ENCODE data around the gene INPP5J. TPM values are rescaled to one million over a fixed set of nuclear protein-coding genes. Genes with fewer than 3 reads are reported as not detected.
"Not testable (repeated sequence)": the region's sequence is repeated elsewhere in the genome, so short reads cannot be mapped to it uniquely, and the experiment has no call there.

Gene INPP5J, protein sequence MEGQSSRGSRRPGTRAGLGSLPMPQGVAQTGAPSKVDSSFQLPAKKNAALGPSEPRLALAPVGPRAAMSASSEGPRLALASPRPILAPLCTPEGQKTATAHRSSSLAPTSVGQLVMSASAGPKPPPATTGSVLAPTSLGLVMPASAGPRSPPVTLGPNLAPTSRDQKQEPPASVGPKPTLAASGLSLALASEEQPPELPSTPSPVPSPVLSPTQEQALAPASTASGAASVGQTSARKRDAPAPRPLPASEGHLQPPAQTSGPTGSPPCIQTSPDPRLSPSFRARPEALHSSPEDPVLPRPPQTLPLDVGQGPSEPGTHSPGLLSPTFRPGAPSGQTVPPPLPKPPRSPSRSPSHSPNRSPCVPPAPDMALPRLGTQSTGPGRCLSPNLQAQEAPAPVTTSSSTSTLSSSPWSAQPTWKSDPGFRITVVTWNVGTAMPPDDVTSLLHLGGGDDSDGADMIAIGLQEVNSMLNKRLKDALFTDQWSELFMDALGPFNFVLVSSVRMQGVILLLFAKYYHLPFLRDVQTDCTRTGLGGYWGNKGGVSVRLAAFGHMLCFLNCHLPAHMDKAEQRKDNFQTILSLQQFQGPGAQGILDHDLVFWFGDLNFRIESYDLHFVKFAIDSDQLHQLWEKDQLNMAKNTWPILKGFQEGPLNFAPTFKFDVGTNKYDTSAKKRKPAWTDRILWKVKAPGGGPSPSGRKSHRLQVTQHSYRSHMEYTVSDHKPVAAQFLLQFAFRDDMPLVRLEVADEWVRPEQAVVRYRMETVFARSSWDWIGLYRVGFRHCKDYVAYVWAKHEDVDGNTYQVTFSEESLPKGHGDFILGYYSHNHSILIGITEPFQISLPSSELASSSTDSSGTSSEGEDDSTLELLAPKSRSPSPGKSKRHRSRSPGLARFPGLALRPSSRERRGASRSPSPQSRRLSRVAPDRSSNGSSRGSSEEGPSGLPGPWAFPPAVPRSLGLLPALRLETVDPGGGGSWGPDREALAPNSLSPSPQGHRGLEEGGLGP
- 1 to 10 TPM in 3 of 4 donors, under 1 TPM in 1; 0.26 to 3.2 (median 2.5) TPM for total RNA-seq

DNA sequence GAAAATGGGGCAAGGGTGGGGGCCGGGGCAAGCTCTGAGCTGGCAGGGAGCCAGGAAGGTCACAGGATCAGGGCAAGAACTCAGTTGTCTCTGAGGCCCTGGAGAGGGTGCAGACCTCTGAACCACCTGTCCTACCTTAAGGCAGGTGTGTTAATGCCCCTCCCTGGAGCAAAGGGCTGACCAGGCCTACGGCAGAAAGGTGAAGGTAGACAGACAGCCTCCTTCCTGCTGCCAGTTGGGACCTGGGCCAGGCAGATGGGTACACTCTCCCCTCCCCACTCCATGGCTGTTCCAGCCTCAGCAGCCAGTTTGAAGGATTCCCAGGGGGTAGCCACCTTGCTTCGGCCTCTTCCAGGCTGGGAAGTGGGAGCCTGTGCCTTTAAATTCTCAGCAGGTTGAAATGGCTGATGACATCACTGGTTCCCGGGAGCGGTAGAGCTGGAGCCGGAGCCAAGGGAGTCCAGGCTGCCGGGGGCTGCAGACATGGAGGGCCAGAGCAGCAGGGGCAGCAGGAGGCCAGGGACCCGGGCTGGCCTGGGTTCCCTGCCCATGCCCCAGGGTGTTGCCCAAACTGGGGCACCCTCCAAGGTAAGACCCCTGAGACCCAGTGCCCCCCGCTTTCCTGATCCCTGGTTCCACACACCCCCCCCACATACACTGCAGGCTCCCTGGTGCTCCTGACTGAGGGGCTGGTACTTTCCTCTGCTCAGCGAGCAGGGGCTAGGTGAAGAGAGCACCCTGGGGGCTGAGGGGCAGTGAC lies at the start of gene INPP5J:
Gene INPP5J, plus strand, starts transcription at position 435 of the 760 bp plus-strand sequence. Its CDS starts 49 bp downstream, at position 484.
- WGBS: 42% methylated on average over 4 of the region's 10 CpGs
- H3K4me1 ChIP-seq: peaks cover 20% of the 10 kb centered on the region
- DNase-seq (ENCODE audit: low spot score in 2 of 2): no peak
- peak within 1 kb of the TSS; percentile 31 for H3K4me3 ChIP-seq
- H3K27me3 ChIP-seq: no peaks in the 10 kb centered on the region
- H3K27ac ChIP-seq: no peak within 1 kb of the TSS
- H3K36me3 ChIP-seq: no peaks in the 10 kb centered on the region
- TF ChIP-seq, protein P1, sequence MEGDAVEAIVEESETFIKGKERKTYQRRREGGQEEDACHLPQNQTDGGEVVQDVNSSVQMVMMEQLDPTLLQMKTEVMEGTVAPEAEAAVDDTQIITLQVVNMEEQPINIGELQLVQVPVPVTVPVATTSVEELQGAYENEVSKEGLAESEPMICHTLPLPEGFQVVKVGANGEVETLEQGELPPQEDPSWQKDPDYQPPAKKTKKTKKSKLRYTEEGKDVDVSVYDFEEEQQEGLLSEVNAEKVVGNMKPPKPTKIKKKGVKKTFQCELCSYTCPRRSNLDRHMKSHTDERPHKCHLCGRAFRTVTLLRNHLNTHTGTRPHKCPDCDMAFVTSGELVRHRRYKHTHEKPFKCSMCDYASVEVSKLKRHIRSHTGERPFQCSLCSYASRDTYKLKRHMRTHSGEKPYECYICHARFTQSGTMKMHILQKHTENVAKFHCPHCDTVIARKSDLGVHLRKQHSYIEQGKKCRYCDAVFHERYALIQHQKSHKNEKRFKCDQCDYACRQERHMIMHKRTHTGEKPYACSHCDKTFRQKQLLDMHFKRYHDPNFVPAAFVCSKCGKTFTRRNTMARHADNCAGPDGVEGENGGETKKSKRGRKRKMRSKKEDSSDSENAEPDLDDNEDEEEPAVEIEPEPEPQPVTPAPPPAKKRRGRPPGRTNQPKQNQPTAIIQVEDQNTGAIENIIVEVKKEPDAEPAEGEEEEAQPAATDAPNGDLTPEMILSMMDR (IDR thresholded peaks at IDR 0.05): no peak
- TF ChIP-seq EP300 (IDR thresholded peaks at IDR 0.05) (no peak), POLR2A (IDR thresholded peaks at IDR 0.05) (no peak), POLR2AphosphoS5 (IDR thresholded peaks at IDR 0.05) (no peak)
- H3K9me3 ChIP-seq: no peaks in the 10 kb centered on the region

DNA sequence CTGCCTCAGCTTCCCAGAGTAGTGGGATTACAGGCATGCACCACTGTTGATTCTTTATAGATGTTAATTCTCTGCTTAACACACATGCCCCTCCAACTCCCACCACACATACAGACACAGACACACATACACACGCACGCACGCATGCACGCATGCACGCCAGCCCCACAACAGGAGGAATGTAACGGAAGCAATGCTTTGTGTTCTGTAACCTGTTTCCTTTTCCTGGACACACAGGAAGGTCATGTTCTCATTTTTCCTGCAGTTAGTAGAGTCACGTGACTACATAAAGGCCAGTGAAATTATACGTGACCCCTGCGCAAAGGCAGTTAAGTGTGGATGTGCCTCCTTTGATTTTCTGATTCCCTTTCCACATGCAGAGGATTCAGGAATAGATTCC lies 49.6 kb upstream of the INPP5J start:
- not testable (repeated sequence) for H3K4me3 ChIP-seq; H3K36me3 ChIP-seq; H3K27me3 ChIP-seq; DNase-seq (ENCODE audit: low spot score in 2 of 2); H3K9me3 ChIP-seq; H3K27ac ChIP-seq
- WGBS: 80% methylated on average over 9 of the region's 9 CpGs
- H3K4me1 ChIP-seq: peaks cover 15% of the 10 kb centered on the region

DNA sequence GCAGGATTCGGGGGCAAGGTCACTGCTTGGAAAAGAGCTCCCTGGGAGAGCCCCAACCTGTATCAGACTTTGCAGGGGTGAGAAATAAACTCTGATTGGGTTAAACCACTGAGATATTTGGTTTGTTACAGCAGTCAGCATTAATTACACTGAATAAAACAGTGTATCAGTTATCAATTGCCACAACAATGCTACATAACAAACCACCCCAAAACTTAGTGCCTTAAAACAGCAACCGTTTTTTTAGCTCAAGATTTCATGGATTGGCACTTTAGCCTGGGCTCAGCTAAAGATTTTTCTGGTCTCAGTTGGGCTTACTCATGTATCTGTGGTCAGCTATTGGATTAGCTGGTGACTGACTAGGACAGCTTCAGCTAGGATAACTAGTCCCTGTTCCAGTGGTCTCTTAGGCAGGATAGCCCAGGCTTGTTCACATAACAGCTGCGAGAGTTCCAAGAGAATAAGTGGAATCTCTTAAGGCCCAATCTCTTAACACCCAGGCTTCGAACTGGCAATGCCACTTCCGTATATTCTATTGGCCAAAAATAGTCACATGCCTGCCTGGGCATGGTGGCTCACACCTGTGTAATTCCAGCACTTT lies 49.1 kb upstream of the INPP5J start:
- DNase-seq (ENCODE audit: low spot score in 2 of 2); H3K27me3 ChIP-seq; H3K4me3 ChIP-seq; H3K36me3 ChIP-seq; H3K27ac ChIP-seq; H3K9me3 ChIP-seq: not testable (repeated sequence)
- WGBS: 93% methylated on average over 5 of the region's 5 CpGs
- peaks cover 15% of the 10 kb centered on the region for H3K4me1 ChIP-seq

DNA sequence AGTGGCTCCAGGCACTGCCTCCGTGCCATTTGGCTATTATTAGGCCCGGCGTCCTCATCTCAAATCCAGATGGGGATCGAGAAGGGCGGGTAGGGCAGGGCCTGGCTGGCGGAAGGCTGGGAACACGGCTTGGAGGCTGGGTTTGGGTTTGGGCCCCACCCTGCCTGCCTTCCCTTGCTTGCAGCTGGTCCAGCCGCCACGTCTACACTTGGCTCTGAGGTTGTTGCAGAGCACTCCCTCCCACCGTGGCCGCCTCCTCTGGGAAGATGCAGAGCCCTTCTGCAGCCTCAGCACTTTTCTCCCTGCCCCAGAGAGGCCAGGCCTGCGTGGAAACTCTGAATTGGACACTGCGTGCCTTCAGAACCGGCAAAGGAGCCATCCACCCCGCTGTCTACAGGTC lies 46.8 kb upstream of the INPP5J start:
- Histone ChIP-seq H3K36me3 (no peaks in the 10 kb centered on the region), H3K27ac (peak overlapping the region; percentile 78), H3K27me3 (no peaks in the 10 kb centered on the region), H3K4me1 (peaks cover 24% of the 10 kb centered on the region), H3K9me3 (no peaks in the 10 kb centered on the region), H3K4me3 (no peak overlapping the region)
- 31% methylated on average over 10 of the region's 15 CpGs for WGBS
- peak; percentile 91 to 95 for DNase-seq (ENCODE audit: low spot score in 2 of 2)
- no peak for TF ChIP-seq EP300 (IDR thresholded peaks at IDR 0.05)
- no peak for TF ChIP-seq POLR2AphosphoS5 (IDR thresholded peaks at IDR 0.05)
- TF ChIP-seq, protein P1 (IDR thresholded peaks at IDR 0.05): no peak
- TF ChIP-seq POLR2A (IDR thresholded peaks at IDR 0.05): no peak

DNA sequence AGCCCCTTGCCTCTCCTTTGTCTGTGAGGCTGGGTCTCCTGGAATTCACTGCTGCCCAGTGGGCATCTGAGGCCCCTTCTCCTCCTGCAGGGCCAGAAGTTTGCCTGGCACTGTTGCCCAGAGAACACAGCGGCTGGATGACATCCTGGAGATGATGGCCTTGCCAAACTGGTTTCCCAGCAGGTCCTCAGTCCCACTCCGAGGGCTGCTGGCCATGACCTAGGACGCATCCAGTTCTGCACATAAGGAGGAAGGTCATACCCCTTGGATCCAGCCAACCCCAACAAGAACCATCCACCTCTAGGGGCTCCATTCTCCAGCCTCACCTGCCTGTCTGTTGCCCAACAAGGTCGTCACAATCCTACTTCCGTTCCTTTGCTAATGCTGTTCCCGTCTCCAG lies 45.1 kb upstream of the INPP5J start:
- Histone ChIP-seq H3K4me1 (peaks cover 38% of the 10 kb centered on the region), H3K27me3 (no peaks in the 10 kb centered on the region), H3K4me3 (no peak overlapping the region), H3K9me3 (no peaks in the 10 kb centered on the region), H3K36me3 (no peaks in the 10 kb centered on the region), H3K27ac (no peak overlapping the region)
- 72% methylated on average over 6 of the region's 6 CpGs for WGBS
- no peak for DNase-seq (ENCODE audit: low spot score in 2 of 2)
- TF ChIP-seq EP300 (IDR thresholded peaks at IDR 0.05) (no peak), POLR2A (IDR thresholded peaks at IDR 0.05) (no peak), POLR2AphosphoS5 (IDR thresholded peaks at IDR 0.05) (no peak)
- TF ChIP-seq, protein P1 (IDR thresholded peaks at IDR 0.05): no peak

DNA sequence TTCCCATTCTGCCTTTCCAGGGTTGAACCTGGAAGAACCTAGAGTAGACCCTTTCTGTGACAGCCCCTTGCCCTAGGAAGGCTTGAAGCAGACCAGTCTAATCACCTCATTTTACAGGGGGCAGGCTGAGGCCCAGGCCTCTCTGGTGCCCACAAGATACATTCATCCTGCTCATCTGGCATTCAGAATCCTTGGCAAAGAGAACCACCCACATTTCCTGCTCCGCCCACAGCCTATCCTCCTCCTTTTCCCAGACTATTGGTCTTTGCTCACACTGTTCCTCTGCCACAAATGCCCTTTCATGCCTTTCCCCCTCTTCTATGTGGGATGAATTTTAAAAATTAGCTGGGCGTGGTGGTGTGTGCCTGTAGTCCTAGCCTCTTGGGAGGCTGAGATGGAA lies 44.4 kb upstream of the INPP5J start:
- not testable (repeated sequence) for H3K9me3 ChIP-seq; H3K27me3 ChIP-seq; DNase-seq (ENCODE audit: low spot score in 2 of 2); H3K27ac ChIP-seq; H3K4me3 ChIP-seq; H3K36me3 ChIP-seq
- peaks cover 45% of the 10 kb centered on the region for H3K4me1 ChIP-seq
- 71% methylated on average over 2 of the region's 2 CpGs for WGBS
